AG08395 (cell line): ENCODE measurements around the gene CBR4.

Source experiments
- DNase-seq: peaks from one replicate; pipeline ENCODE4 v3.0.0; 2012; ENCODE audit warnings: mixed read lengths, low spot score

Gene CBR4

GRCh38 chr4:169032883-169033645 lies 23.0 kb upstream of the CBR4 start:
- DNase-seq = no peak

- DNase-seq = no peak
Observed at GRCh38 chr4:169032194-169032593, 22.1 kb upstream of the CBR4 start.

- DNase-seq = no peak
Observed at GRCh38 chr4:169031392-169031791, 21.3 kb upstream of the CBR4 start.

- peak; percentile 20 for DNase-seq
Observed at GRCh38 chr4:169030562-169030982, 20.5 kb upstream of the CBR4 start.

- DNase-seq = no peak
Observed at GRCh38 chr4:169029947-169030346, 19.9 kb upstream of the CBR4 start.

DNA sequence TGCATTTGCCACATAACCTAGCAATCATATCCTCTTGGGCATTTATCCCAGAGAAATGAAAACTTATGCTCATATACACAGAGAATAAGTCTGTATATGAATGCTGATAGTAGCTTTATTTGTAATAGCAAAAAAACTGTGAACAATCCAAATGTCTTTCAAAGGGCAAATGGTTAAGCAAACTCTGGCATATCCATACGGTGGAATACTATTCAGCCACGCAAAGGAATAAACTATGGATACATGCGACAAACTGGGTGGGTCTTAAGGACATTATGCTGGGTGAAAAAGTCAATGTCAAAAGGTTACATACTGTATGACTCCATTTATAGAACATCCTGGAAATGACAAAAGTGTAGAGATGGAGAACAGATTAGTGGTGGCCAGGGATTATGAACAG lies 17.6 kb upstream of the CBR4 start:
- no peak for DNase-seq

- no peak for DNase-seq
Observed at GRCh38 chr4:169025184-169025583, 15.1 kb upstream of the CBR4 start.

GRCh38 chr4:169024762-169025161 lies 14.7 kb upstream of the CBR4 start:
- DNase-seq = peak; percentile 65

DNA sequence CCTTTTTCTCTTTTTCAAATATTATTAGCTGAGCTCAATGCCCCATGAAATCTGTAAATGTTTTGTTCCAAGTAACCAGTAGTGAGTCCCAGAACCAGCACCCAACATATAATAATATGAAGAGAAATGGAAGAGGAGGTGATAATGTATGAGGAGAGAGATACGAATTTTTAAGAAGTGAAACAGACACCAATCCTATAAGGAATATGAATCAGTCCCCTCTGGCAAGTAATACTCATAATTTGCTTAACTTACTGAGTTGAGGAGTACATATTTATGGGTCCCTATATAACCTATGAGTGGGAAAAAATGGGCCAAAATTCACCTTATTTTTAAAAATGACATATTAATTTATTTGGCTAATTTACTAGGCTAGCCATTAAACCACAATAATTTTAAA lies 8.4 kb upstream of the CBR4 start:
- no peak for DNase-seq

- DNase-seq = no peak
Observed at GRCh38 chr4:169017971-169018370, 7.9 kb upstream of the CBR4 start.

DNA sequence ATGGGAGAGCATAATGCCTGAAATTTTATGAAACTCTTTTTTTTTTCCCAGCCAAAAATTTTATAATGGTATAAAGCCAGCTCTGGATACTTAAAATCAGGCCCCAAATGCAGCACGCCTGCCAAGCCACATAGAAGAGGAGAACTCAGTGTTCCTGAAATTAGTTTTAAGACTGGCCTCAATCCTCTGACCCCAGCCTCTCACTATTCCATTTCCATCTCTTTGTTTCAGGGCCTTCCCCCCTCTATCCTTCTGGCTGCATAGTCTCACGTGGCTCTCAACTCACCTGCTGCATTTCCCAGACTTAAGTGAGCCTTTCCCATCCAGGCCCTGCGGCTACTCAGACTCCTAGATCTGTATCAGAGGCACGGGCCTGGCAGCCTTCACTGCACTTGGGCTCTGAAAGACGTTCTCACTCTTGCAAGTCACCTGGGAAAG lies 5.2 kb upstream of the CBR4 start:
- no peak for DNase-seq

GRCh38 chr4:169014586-169014985 lies 4.5 kb upstream of the CBR4 start:
- no peak for DNase-seq

DNA sequence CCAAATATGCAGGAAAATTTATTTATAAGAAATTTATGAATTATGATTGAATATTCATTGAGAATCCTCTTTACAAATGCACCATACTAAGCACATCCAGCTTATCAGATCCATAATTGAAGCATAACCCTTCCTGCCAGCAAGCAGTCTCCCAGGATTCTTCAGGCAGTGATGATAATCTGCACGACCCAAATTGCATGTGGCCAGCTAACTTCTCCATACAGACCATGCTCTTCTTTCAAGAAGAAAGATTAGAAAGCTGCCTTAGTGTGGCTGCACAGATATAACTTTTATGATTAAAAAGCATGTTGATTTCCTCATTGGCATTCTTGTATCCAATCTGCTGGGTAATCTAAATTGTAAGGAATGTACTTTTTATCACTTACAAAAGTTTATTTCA lies 3.3 kb upstream of the CBR4 start:
- no peak for DNase-seq

- DNase-seq = no peak
Observed at GRCh38 chr4:169012049-169012448, 2.0 kb upstream of the CBR4 start.

DNA sequence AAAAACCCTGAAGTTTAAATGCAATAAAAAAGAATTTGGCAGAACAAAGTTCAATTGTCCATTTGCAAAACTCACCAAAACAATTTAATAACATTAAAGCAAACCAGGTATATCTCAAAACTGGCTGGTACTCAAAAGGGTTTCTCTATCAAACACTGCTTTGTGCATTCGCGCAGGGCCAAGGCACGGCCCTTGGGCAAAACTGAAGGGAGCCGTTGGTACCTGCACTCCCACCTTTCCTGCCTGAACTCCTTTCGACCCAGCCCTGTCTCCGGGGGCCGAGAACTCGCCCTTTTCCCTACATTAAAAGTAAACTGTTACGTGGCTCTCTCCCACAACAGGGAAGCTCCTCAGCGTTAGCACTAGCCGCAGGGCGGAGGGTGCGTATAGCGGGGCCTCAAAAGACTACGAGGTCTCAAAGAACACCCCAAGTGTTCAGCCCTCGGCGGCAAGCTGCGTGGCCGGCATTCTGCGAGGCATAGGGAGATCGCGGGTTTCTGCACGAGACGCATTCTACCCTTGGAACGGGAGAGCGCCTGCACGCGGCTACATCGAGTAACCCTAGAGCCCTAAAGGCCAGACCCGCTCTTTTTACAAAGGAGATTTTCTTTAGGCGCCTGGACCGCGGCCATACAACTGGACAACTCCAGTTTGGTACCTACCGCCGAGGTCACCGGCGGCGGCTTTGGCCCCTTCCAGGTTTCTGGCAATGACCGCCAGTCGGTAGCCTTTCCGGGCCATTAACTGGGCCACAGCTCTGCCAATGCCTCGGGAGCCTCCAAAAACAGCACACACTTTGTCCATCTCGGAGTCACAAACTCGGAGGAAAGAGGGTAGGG lies 550 bp downstream of the CBR4 start:
- DNase-seq = peak; percentile 31

- DNase-seq = no peak
Observed at GRCh38 chr4:169005453-169006099, 4.5 kb downstream of the CBR4 start.

- no peak for DNase-seq
Observed at GRCh38 chr4:169000315-169000714, 9.7 kb downstream of the CBR4 start.

- no peak for DNase-seq
Observed at GRCh38 chr4:168999809-169000208, 10.2 kb downstream of the CBR4 start.

GRCh38 chr4:168998596-168998995 lies 11.5 kb downstream of the CBR4 start:
- DNase-seq = no peak

DNA sequence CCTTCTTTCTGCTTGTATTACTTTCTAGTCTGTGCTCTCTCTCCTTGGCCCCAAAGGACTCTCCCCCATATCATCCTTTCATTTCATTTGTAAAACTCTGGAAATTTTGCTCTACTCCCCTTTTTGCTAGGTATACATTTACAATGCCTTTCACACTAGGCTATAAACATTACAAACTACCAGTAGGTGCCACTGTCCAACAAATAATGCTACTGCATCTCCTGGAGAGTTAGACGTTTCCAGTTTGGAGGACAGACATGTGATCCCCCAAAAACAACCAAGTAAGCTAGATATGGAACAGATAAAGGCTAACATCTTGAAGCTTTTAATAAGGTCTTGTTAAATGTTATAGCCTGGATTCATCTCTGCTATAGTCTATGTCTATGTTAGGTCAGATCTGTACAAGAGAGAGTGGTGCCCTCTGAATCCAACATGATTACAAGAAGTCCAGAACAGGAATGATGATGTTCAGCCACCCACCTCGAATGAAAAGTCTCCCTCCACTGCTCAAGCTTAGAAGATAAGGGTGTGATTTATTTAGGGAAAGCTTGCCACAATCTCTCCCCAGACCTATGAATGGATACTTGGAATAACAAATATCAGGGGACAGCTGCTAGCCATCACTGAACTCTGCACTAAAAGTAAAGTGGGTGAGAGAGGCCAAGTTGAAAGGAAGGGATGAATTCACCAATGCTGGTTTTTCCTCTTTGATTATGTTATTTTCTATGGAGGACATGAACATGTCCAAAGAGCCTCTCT lies 14.3 kb downstream of the CBR4 start:
- DNase-seq = no peak

GRCh38 chr4:168994958-168995357 lies 15.1 kb downstream of the CBR4 start:
- no peak for DNase-seq
